HUES48 (cell line): ENCODE measurements around the gene CTRB1.

Experiments
- H3K27ac ChIP-seq: one replicate; pipeline ENCODE4 v1.7.0; 2013; ENCODE audit warnings: low read depth, low read length, inconsistent platforms
- H3K27me3 ChIP-seq: 2 replicates; pipeline ENCODE4 v1.6.1; 2013; ENCODE audit warnings: mild to moderate bottlenecking, low read length; ENCODE audit not compliant: control insufficient read depth, insufficient read depth
- H3K36me3 ChIP-seq: 2 replicates; pipeline ENCODE4 v1.6.1; 2013; ENCODE audit warnings: low read length; ENCODE audit not compliant: control insufficient read depth, insufficient read depth
- H3K4me1 ChIP-seq: 2 replicates; pipeline ENCODE4 v1.6.1; 2013; ENCODE audit warnings: mild to moderate bottlenecking, low read length; ENCODE audit not compliant: control insufficient read depth, insufficient read depth
- H3K4me3 ChIP-seq: 2 replicates; pipeline ENCODE4 v1.5.1; 2013; ENCODE audit warnings: mild to moderate bottlenecking, low read depth, low read length
- H3K9ac ChIP-seq: 2 replicates; pipeline ENCODE4 v1.6.1; 2013; ENCODE audit warnings: mild to moderate bottlenecking, low read depth, low read length, moderate library complexity
- H3K9me3 ChIP-seq: 2 replicates; pipeline ENCODE4 v1.6.1; 2013; ENCODE audit warnings: low read length; ENCODE audit not compliant: control insufficient read depth, insufficient read depth

The CTRB1 gene

GRCh38 chr16:75244225-75244809 is 25.5 kb downstream of the CTRB1 start:
- peak overlapping the region; percentile 4; the same call in 1 of the 2 replicates for H3K9ac ChIP-seq
- no peaks in the 10 kb centered on the region for H3K9me3 ChIP-seq
- H3K4me1 ChIP-seq: peaks cover 28% of the 10 kb centered on the region
- no peak overlapping the region for H3K4me3 ChIP-seq
- H3K27me3 ChIP-seq: no peaks in the 10 kb centered on the region
- peak overlapping the region; percentile 91 for H3K27ac ChIP-seq
- peaks cover 43% of the 10 kb centered on the region for H3K36me3 ChIP-seq

- Histone ChIP-seq H3K9me3 (no peaks in the 10 kb centered on the region), H3K27me3 (no peaks in the 10 kb centered on the region), H3K4me3 (no peak overlapping the region), H3K4me1 (peaks cover 35% of the 10 kb centered on the region), H3K9ac (peak overlapping the region; percentile 57), H3K36me3 (peaks cover 37% of the 10 kb centered on the region), H3K27ac (peak overlapping the region; percentile 91)
Observed at GRCh38 chr16:75244844-75245758, 26.3 kb downstream of the CTRB1 start.

- H3K4me3 ChIP-seq: no peak overlapping the region
- H3K27ac ChIP-seq: peak overlapping the region; percentile 91
- H3K27me3 ChIP-seq: no peaks in the 10 kb centered on the region
- H3K9me3 ChIP-seq: no peaks in the 10 kb centered on the region
- H3K36me3 ChIP-seq: peaks cover 21% of the 10 kb centered on the region
- H3K9ac ChIP-seq: no peak overlapping the region
- peaks cover 37% of the 10 kb centered on the region for H3K4me1 ChIP-seq
Observed at GRCh38 chr16:75246504-75247205, 27.9 kb downstream of the CTRB1 start.

GRCh38 chr16:75247249-75247648 is 28.5 kb downstream of the CTRB1 start:
- Histone ChIP-seq H3K4me1 (peaks cover 43% of the 10 kb centered on the region), H3K36me3 (peaks cover 15% of the 10 kb centered on the region), H3K9ac (no peak overlapping the region), H3K9me3 (no peaks in the 10 kb centered on the region), H3K4me3 (no peak overlapping the region), H3K27me3 (no peaks in the 10 kb centered on the region), H3K27ac (peak overlapping the region; percentile 17)

GRCh38 chr16:75248142-75248535 is 29.4 kb downstream of the CTRB1 start:
- H3K9ac ChIP-seq: no peak overlapping the region
- H3K4me3 ChIP-seq: no peak overlapping the region
- H3K4me1 ChIP-seq: peaks cover 52% of the 10 kb centered on the region
- no peak overlapping the region for H3K27ac ChIP-seq
- peaks cover 6% of the 10 kb centered on the region for H3K36me3 ChIP-seq
- no peaks in the 10 kb centered on the region for H3K27me3 ChIP-seq
- no peaks in the 10 kb centered on the region for H3K9me3 ChIP-seq

GRCh38 chr16:75248536-75249380 is 30.0 kb downstream of the CTRB1 start:
- Histone ChIP-seq H3K9me3 (no peaks in the 10 kb centered on the region), H3K27ac (no peak overlapping the region), H3K4me1 (peaks cover 57% of the 10 kb centered on the region), H3K36me3 (peaks cover 1% of the 10 kb centered on the region; the same call in 1 of the 2 replicates), H3K9ac (no peak overlapping the region; the same call in 1 of the 2 replicates), H3K4me3 (no peak overlapping the region), H3K27me3 (no peaks in the 10 kb centered on the region)

- H3K4me1 ChIP-seq: peaks cover 60% of the 10 kb centered on the region
- no peaks in the 10 kb centered on the region for H3K9me3 ChIP-seq
- H3K36me3 ChIP-seq: no peaks in the 10 kb centered on the region; the same call in 1 of the 2 replicates
- H3K27ac ChIP-seq: no peak overlapping the region
- H3K9ac ChIP-seq: no peak overlapping the region
- H3K27me3 ChIP-seq: no peaks in the 10 kb centered on the region
- H3K4me3 ChIP-seq: peak overlapping the region; percentile 79
Observed at GRCh38 chr16:75249441-75249840, 30.7 kb downstream of the CTRB1 start.

GRCh38 chr16:75250089-75250808 is 31.5 kb downstream of the CTRB1 start:
- no peaks in the 10 kb centered on the region for H3K27me3 ChIP-seq
- H3K9me3 ChIP-seq: no peaks in the 10 kb centered on the region
- no peaks in the 10 kb centered on the region; the same call in 1 of the 2 replicates for H3K36me3 ChIP-seq
- peak overlapping the region; percentile 66 for H3K9ac ChIP-seq
- H3K4me3 ChIP-seq: peak overlapping the region; percentile 79
- peaks cover 60% of the 10 kb centered on the region for H3K4me1 ChIP-seq
- H3K27ac ChIP-seq: peak overlapping the region; percentile 87

GRCh38 chr16:75250809-75251279 is 32.1 kb downstream of the CTRB1 start:
- Histone ChIP-seq H3K9me3 (no peaks in the 10 kb centered on the region), H3K4me1 (peaks cover 56% of the 10 kb centered on the region), H3K9ac (peak overlapping the region; percentile 66), H3K27ac (peak overlapping the region; percentile 87), H3K36me3 (no peaks in the 10 kb centered on the region; the same call in 1 of the 2 replicates), H3K27me3 (no peaks in the 10 kb centered on the region), H3K4me3 (peak overlapping the region; percentile 79)
